Stomach (tissue), 9 donors: ENCODE data around the gene ADAM19. TPM values are rescaled to one million over a fixed set of nuclear protein-coding genes. Genes with fewer than 3 reads are reported as not detected.

Experiments
- DNase-seq, 2 donors: peaks; one replicate each; pipeline versions ENCODE4 v3.0.0 to v3.0.0-alpha.2; 2013 to 2019
- H3K27ac ChIP-seq, 5 donors: fragments of 200-600 bp in 4 of 5; sonication (generic) in 4 of 5; one replicate each; pipeline ENCODE4 v1.5.1; 2013 to 2019; ENCODE audit warnings: mild to moderate bottlenecking in 1 of 5, moderate library complexity in 1 of 5
- H3K27me3 ChIP-seq, 3 donors: fragments of 200-600 bp; sonication (generic); one replicate each; pipeline ENCODE4 v1.5.1; 2017 to 2019; ENCODE audit warnings: mixed run types in 1 of 3
- H3K36me3 ChIP-seq, 4 donors: fragments of 200-600 bp; sonication (generic); 1 replicate in 3 of 4; 2 replicates in 1 of 4; pipeline ENCODE4 v1.5.1; 2016 to 2019
- H3K4me1 ChIP-seq, 4 donors: fragments of 200-600 bp; sonication (generic); one replicate each; pipeline ENCODE4 v1.5.1; 2016 to 2019
- H3K4me3 ChIP-seq, 4 donors: fragments of 200-600 bp; sonication (generic) in 3 of 4; one replicate each; pipeline ENCODE4 v1.5.1; 2016 to 2019; ENCODE audit warnings: mild to moderate bottlenecking in 1 of 4
- H3K9me3 ChIP-seq, 4 donors: fragments of 200-600 bp; sonication (generic); one replicate each; pipeline ENCODE4 v1.5.1; 2016 to 2019
- CTCF ChIP-seq, 7 experiments: fragments of 450-650 bp in 4 of 7; fragments of 200-600 bp in 3 of 7; sonication (generic) in 3 of 7; IDR thresholded peaks; one replicate each; pipeline ENCODE4 v1.5.1; 2016 to 2019; ENCODE audit warnings: antibody characterized with exemption in 7 of 7, control low read depth in 2 of 7, mild to moderate bottlenecking in 1 of 7
- EP300 ChIP-seq: sonication (generic); formaldehyde crosslinking; IDR thresholded peaks from one replicate; pipeline ENCODE4 v1.6.1; 2017; ENCODE audit warnings: antibody characterized with exemption
- POLR2A ChIP-seq, 4 donors: fragments of 450-650 bp; IDR thresholded peaks; one replicate each; pipeline ENCODE4 v1.6.1; 2016; ENCODE audit warnings: antibody characterized with exemption in 4 of 4, control low read depth in 2 of 4, mild to moderate bottlenecking in 1 of 4, moderate library complexity in 1 of 4
- POLR2AphosphoS5 ChIP-seq, 3 donors: sonication (generic); formaldehyde crosslinking; IDR thresholded peaks; one replicate each; pipeline ENCODE4 v1.6.1; 2016; ENCODE audit warnings: antibody characterized with exemption in 3 of 3
- WGBS, 5 donors: extraction: QIAGEN DNeasy Blood & Tissue Kit in 3 of 5; methylation state at CpG; one replicate each; pipeline versions ENCODE4 v1.1.5 to v1.1.7; 2013 to 2018; 5-methylcytosine and 5-hydroxymethylcytosine counted together
- intact Hi-C: fragments of 100-400 bp; cut with DNase I; formaldehyde crosslinking; loops from one replicate; pipeline ENCODE4 v1.15.1; 2023; ENCODE audit warnings: low total_unique reads
- polyA plus RNA-seq, 3 donors: library from polyadenylated mRNA; stranded (reverse); fragments of 200-250 nt; gene quantifications; one replicate each; pipeline ENCODE4 v1.2.3, GENCODE V29; 2013
- total RNA-seq, 5 donors: library from RNA; depleted of rRNA; stranded (reverse); fragments of >200 nt; gene quantifications; one replicate each; pipeline versions ENCODE4 v1.1.0 to v1.2.3, GENCODE V29; 2014 to 2016
- donor health status: healthy with polysubstance abuse.
- donor health status: Bipolar disorder and iron deficiency.
- donor health status: healthy.

Gene ADAM19
- total and polyA plus RNA-seq, 8 donors = 1.2 to 42.8 (median 6.4) TPM

GRCh38 chr5:157549283-157549629, 26.3 kb downstream of the ADAM19 start:
- H3K27ac ChIP-seq = peak overlapping the region; percentile 69 to 86 (median 83)
- intact Hi-C loops = no loop called here
- H3K9me3 ChIP-seq = no peaks in the 10 kb centered on the region
- H3K36me3 ChIP-seq = no peaks in the 10 kb centered on the region
- no peak for DNase-seq
- peaks cover 26 to 77% (median 52%) of the 10 kb centered on the region in 4 donors for H3K4me1 ChIP-seq
- H3K4me3 ChIP-seq = no peak overlapping the region
- TF ChIP-seq EP300 = no peak
- TF ChIP-seq POLR2AphosphoS5 (IDR thresholded peaks at IDR 0.05) = no peak
- TF ChIP-seq POLR2A (IDR thresholded peaks at IDR 0.05) = no peak
- TF ChIP-seq CTCF (IDR thresholded peaks at IDR 0.05) = no peak
- H3K27me3 ChIP-seq = no peaks in the 10 kb centered on the region
- WGBS, 5 donors = 57 to 70% (median 63%) methylated on average over 3 of the region's 3 CpGs

GRCh38 chr5:157548513-157549282, 26.9 kb downstream of the ADAM19 start:
- 75 to 98% (median 80%) methylated on average over 4 of the region's 4 CpGs for WGBS, 5 donors
- no peak for DNase-seq
- peaks cover 26 to 77% (median 53%) of the 10 kb centered on the region in 4 donors for H3K4me1 ChIP-seq

GRCh38 chr5:157547941-157548512, 27.5 kb downstream of the ADAM19 start:
- intact Hi-C loops = no loop called here

More at GRCh38 chr5:157548513-157549282, 26.9 kb downstream of the ADAM19 start:
- H3K9me3 ChIP-seq = no peaks in the 10 kb centered on the region
- TF ChIP-seq POLR2A (IDR thresholded peaks at IDR 0.05) (no peak), CTCF (IDR thresholded peaks at IDR 0.05) (no peak), EP300 (no peak), POLR2AphosphoS5 (IDR thresholded peaks at IDR 0.05) (peak; percentile 70 to 83 (median 76))
- H3K27me3 ChIP-seq = no peaks in the 10 kb centered on the region
- H3K36me3 ChIP-seq = no peaks in the 10 kb centered on the region
- intact Hi-C loops = no loop called here
- H3K27ac ChIP-seq = peak overlapping the region; percentile 69 to 86 (median 83)
- no peak overlapping the region for H3K4me3 ChIP-seq

More at GRCh38 chr5:157547941-157548512, 27.5 kb downstream of the ADAM19 start:
- 60 to 75% (median 69%) methylated on average over 3 of the region's 3 CpGs for WGBS, 5 donors
- H3K27me3 ChIP-seq = no peaks in the 10 kb centered on the region
- TF ChIP-seq CTCF (IDR thresholded peaks at IDR 0.05) = no peak
- no peak for TF ChIP-seq POLR2A (IDR thresholded peaks at IDR 0.05)
- no peak for TF ChIP-seq EP300
- TF ChIP-seq POLR2AphosphoS5 (IDR thresholded peaks at IDR 0.05) = no peak
- H3K9me3 ChIP-seq = no peaks in the 10 kb centered on the region
- H3K27ac ChIP-seq = peak overlapping the region in 4 of 5 donors; percentile 76 to 86 (median 84)
- H3K36me3 ChIP-seq = no peaks in the 10 kb centered on the region
- H3K4me1 ChIP-seq = peaks cover 28 to 81% (median 55%) of the 10 kb centered on the region in 4 donors
- DNase-seq = no peak
- no peak overlapping the region for H3K4me3 ChIP-seq
